OCI-LY7 (cell line): ENCODE measurements around the gene APOL3.

Experiments
- EZH2phosphoT487 ChIP-seq: fragments of 200-600 bp; sonication (generic); IDR thresholded peaks from 2 replicates; pipeline ENCODE4 v1.6.1; 2018; ENCODE audit warnings: low read depth, borderline replicate concordance, mild to moderate bottlenecking, mixed run types, antibody characterized with exemption, low read length, moderate library complexity, mixed read lengths
- TF ChIP-seq, protein P1 (sequence below): fragments of 200-600 bp; sonication (generic); conservative IDR thresholded peaks from 2 replicates; pipeline ENCODE4 v1.5.1; 2014; ENCODE audit warnings: mild to moderate bottlenecking, antibody characterized with exemption, low read length, moderate library complexity, mixed read lengths

DNA sequence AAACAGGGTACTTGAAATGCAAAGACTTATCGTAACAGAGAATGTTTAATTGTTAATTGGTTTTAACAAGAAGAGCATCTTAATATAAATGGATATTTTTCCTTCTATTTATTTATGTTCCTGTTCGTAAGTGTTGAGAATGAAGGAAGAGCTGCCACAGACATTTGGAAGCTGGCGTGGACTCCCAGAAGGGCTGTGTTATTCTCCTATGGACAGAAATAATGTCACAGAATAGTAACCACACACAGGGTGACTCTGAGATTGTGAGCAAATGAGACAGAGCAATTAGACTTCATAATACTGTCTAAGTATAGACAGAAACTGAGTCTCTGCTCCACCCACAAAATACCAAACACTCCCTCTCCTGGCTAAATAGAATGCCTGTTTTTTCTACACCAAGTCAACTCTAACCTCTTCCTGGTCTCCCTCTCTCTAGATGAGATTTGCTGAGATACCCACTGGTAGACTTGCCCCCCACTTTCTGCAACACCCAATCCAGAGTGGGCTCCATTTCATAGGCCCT, 6.1 kb downstream of the APOL3 start:
- TF ChIP-seq EZH2phosphoT487 = no peak
- TF ChIP-seq, protein P1, sequence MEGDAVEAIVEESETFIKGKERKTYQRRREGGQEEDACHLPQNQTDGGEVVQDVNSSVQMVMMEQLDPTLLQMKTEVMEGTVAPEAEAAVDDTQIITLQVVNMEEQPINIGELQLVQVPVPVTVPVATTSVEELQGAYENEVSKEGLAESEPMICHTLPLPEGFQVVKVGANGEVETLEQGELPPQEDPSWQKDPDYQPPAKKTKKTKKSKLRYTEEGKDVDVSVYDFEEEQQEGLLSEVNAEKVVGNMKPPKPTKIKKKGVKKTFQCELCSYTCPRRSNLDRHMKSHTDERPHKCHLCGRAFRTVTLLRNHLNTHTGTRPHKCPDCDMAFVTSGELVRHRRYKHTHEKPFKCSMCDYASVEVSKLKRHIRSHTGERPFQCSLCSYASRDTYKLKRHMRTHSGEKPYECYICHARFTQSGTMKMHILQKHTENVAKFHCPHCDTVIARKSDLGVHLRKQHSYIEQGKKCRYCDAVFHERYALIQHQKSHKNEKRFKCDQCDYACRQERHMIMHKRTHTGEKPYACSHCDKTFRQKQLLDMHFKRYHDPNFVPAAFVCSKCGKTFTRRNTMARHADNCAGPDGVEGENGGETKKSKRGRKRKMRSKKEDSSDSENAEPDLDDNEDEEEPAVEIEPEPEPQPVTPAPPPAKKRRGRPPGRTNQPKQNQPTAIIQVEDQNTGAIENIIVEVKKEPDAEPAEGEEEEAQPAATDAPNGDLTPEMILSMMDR = 0 out of 2 replicates have a peak, but pooled peaks have one; percentile 24
